ENCODE results near the gene TXNL1.
"Not testable (repeated sequence)": the region's sequence is repeated elsewhere in the genome, so short reads cannot be mapped to it uniquely, and the experiment has no call there.

Gene TXNL1

DNA sequence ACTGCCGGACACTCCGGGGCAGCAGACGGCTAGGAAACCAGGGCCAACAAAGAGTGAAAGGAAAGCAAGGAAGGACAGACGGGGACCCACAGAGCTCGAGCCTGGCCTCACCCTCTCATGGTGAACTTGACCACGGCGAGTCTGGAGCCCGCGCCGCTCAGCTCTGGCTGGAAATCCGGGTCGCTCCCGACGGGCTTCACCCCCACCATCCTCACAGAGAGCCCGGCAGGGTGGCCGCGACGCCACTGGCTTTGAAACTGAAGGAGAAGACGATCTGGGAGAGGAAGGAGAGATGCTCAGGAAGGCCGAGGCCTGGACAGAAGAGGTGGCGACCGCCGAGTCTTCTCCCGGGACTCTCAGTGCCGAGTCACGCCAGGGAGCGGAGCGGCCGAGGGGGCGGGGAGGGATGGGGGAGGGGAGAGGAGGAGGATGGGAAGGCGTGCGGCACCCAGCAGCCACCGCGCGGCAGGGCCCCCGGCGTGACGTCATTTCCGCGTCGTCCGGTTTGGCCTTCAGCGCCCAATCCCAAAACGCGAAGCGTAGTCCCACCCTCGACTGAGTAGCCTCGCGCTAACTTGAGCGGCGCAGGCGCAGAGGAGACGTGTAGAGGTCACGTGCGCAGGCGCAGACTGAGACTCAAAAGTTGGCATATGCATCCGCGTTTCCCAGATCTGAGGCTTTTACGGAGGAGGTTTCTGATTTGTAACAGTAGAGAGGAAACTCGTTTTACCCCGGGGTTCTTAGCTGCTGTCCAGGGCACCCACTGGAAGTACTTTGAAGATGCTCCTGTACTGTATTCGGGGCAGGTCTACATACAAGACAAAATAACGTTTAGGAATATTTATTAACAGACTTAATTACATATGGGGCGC, at the start of gene TXNL1:
TSS of gene TXNL1 (minus strand) at position 361 of the 872 bp plus-strand sequence. CDS start at position 209, 152 bp downstream.
- no peaks in the 10 kb centered on the region for H3K9me3 ChIP-seq
- peak; percentile 98 to 100 for DNase-seq (ENCODE audit: low spot score in 2 of 2)
- H3K4me3 ChIP-seq = peak within 1 kb of the TSS; percentile 94

GRCh38 chr18:56684277-56684676, 45.9 kb upstream of the TXNL1 start:
- Histone ChIP-seq H3K36me3 (replicated peaks) (no peaks in the 10 kb centered on the region; the same call in 1 of the 2 replicates), H3K4me3 (no peak overlapping the region), H3K9me3 (no peaks in the 10 kb centered on the region), H3K27me3 (ENCODE audit: low read depth) (no peaks in the 10 kb centered on the region), H3K4me1 (no peaks in the 10 kb centered on the region)
- in situ Hi-C loops (cut with MboI; ENCODE audit: low sequenced_read_pairs) = no loop called here
- no peak for DNase-seq (ENCODE audit: low spot score in 2 of 2)

More for the DNA sequence above, at the start of gene TXNL1:
- in situ Hi-C loops (cut with MboI; ENCODE audit: low sequenced_read_pairs) = no loop called here
- Histone ChIP-seq H3K4me1 (peaks cover 6% of the 10 kb centered on the region; the same call in 1 of the 2 replicates), H3K27me3 (ENCODE audit: low read depth) (no peaks in the 10 kb centered on the region), H3K36me3 (replicated peaks) (peaks cover 13% of the 10 kb centered on the region)

DNA sequence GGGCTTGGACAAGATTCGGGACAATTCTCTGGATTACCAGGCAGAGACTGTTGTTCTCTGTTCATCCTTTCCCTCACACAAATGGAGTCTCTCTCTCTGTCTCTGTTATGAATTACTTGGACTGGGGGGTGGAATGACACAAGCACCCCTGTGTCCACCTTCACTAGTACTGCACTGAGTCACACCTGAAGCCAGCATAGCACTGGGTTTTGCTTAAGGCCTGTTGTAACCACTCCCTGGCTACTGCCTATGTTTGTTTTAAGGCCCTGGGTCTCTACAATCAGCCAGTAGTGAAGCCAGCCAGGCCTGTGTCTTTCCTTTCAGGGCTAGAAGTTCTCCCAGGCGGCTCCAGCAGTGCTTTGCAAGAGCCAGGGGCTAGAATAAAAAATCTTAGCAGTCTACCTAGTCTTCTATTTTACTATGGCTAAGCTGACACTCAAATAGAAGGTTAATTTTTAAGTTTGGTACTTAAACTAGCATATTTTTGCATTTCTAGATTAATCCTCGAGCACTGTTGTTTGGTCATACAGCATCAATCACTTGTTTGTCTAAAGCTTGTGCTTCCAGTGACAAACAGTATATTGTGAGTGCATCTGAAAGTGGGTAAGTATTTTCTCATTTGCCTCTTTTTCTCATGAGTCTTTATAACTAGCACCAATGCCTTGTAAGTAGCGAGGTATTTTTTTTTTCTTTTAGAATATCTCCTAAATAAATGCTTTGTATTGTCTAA, 40.6 kb upstream of the TXNL1 start:
- H3K36me3 ChIP-seq (replicated peaks) = no peaks in the 10 kb centered on the region; the same call in 1 of the 2 replicates
- in situ Hi-C loops (cut with MboI; ENCODE audit: low sequenced_read_pairs) = no loop called here
- H3K4me3 ChIP-seq = no peak overlapping the region
- H3K27me3 ChIP-seq (ENCODE audit: low read depth) = no peaks in the 10 kb centered on the region
- DNase-seq (ENCODE audit: low spot score in 2 of 2) = peak in 1 of 2 experiments; percentile 12
- H3K4me1 ChIP-seq = no peaks in the 10 kb centered on the region
- H3K9me3 ChIP-seq = no peaks in the 10 kb centered on the region; the same call in 1 of the 2 replicates

- in situ Hi-C loops (cut with MboI; ENCODE audit: low sequenced_read_pairs) = no loop called here
- H3K4me1 ChIP-seq = no peaks in the 10 kb centered on the region
- DNase-seq (ENCODE audit: low spot score in 2 of 2) = no peak
- no peaks in the 10 kb centered on the region for H3K36me3 ChIP-seq (replicated peaks)
- no peak overlapping the region for H3K4me3 ChIP-seq
- no peaks in the 10 kb centered on the region; the same call in 1 of the 2 replicates for H3K9me3 ChIP-seq
- no peaks in the 10 kb centered on the region for H3K27me3 ChIP-seq (ENCODE audit: low read depth)
Measured at GRCh38 chr18:56676639-56677038, 38.2 kb upstream of the TXNL1 start.

DNA sequence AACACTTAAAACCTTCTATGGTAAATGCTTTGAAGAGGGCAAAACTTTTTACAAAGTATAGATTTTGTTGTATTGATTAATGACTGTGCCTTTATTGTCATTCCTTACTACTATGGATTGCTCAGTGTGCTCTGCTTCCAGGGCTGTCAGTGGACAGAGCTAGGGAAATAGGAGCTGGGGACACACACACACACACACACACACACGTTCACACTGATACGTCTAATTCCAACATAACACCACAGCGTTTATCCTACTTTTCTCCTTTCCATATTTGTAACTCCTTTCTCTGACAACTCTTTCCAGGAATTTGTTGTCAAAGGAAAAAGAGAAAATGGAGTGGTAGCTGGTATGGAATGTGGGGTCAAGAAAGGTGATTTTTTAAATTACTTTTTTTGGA, 34.6 kb upstream of the TXNL1 start:
- H3K27me3 ChIP-seq (ENCODE audit: low read depth) = no peaks in the 10 kb centered on the region
- peaks cover 4% of the 10 kb centered on the region for H3K4me1 ChIP-seq
- in situ Hi-C loops (cut with MboI; ENCODE audit: low sequenced_read_pairs) = no loop called here
- no peaks in the 10 kb centered on the region for H3K36me3 ChIP-seq (replicated peaks)
- H3K4me3 ChIP-seq = no peak overlapping the region
- DNase-seq (ENCODE audit: low spot score in 2 of 2) = no peak
- H3K9me3 ChIP-seq = no peaks in the 10 kb centered on the region; the same call in 1 of the 2 replicates

DNA sequence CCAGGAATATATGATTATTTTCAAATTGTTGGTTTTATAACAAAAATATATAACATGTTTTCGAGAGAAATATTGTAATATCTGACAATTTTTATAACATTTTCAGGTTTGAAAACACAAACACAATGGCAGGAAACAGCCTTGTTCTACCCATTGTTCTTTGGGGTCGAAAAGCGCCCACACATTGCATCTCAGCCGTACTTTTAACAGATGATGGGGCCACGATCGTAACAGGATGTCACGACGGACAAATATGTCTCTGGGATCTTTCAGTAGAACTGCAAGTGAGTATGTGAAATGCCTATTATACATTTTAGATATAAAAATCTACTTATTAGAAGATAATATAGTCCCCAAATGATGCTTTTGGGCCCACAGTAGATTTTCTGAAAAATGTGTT, 34.0 kb upstream of the TXNL1 start:
- in situ Hi-C loops (cut with MboI; ENCODE audit: low sequenced_read_pairs) = no loop called here
- H3K36me3 ChIP-seq (replicated peaks) = no peaks in the 10 kb centered on the region
- H3K4me3 ChIP-seq = no peak overlapping the region
- H3K9me3 ChIP-seq = no peaks in the 10 kb centered on the region
- DNase-seq (ENCODE audit: low spot score in 2 of 2) = no peak
- H3K27me3 ChIP-seq (ENCODE audit: low read depth) = no peaks in the 10 kb centered on the region
- H3K4me1 ChIP-seq = peaks cover 4% of the 10 kb centered on the region

DNA sequence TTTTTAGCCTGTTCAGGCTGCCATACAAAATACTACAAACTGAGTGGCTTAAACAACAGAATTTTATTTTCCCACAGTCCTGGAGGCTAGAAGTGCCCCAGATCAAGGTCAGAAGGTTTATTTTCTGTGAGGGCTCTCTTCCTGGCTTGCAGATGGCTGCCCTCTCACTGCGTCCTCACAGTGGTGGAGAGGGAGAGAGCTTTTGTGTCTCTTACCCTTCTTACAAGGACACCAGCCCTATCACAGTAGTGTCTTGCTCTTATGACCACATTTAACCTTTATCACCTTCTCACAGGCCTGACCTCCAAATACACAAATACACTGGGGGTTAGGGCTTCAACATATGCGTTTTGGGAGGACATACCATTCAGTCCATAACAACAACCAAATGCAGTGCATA, 24.5 kb upstream of the TXNL1 start:
- DNase-seq (ENCODE audit: low spot score in 2 of 2) = no peak
- no peaks in the 10 kb centered on the region for H3K36me3 ChIP-seq (replicated peaks)
- no peak overlapping the region for H3K4me3 ChIP-seq
- no peaks in the 10 kb centered on the region for H3K4me1 ChIP-seq
- no peaks in the 10 kb centered on the region for H3K27me3 ChIP-seq (ENCODE audit: low read depth)
- in situ Hi-C loops (cut with MboI; ENCODE audit: low sequenced_read_pairs) = no loop called here
- no peaks in the 10 kb centered on the region for H3K9me3 ChIP-seq

DNA sequence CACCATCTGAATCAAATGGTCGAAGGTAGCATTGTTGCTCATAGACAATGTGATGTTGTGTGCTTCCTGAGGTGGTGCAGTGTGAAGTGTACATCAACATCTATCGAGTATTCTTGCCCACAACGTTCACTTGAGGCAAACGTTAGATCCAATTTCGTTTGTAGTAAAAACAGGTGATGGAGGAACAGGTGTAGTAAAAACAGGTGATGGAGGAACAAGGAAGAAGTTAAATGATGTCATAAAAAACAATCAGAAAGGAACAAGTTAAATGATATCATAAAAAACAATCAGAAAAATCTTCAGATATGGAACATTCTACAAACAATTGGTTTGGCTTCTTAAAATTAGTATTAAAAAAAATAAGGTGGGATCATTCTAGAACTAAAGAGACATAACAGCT, 24.1 kb upstream of the TXNL1 start:
- in situ Hi-C loops (cut with MboI; ENCODE audit: low sequenced_read_pairs) = no loop called here
- Histone ChIP-seq H3K9me3 (no peaks in the 10 kb centered on the region), H3K27me3 (ENCODE audit: low read depth) (no peaks in the 10 kb centered on the region), H3K36me3 (replicated peaks) (no peaks in the 10 kb centered on the region), H3K4me3 (no peak overlapping the region), H3K4me1 (no peaks in the 10 kb centered on the region)
- no peak for DNase-seq (ENCODE audit: low spot score in 2 of 2)

DNA sequence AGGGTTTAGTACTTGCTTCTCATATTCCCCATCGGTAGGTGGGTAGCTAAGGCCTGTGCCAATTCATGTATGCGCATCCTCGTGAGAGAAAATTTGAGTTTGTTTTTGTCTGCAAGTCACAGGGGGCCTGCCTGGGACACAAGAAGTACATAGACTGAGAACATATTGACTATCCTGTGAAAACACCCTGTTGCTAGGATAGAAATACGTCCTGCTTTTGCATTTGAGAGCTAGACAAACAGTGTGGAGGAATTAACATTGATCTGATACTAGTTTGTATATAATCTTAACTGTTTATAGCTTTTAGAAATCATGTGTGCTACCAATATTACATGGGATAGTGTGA, 23.6 kb upstream of the TXNL1 start:
- in situ Hi-C loops (cut with MboI; ENCODE audit: low sequenced_read_pairs) = no loop called here
- H3K36me3 ChIP-seq (replicated peaks) = no peaks in the 10 kb centered on the region
- no peak overlapping the region for H3K4me3 ChIP-seq
- no peaks in the 10 kb centered on the region for H3K4me1 ChIP-seq
- no peak for DNase-seq (ENCODE audit: low spot score in 2 of 2)
- H3K27me3 ChIP-seq (ENCODE audit: low read depth) = no peaks in the 10 kb centered on the region
- no peaks in the 10 kb centered on the region for H3K9me3 ChIP-seq

GRCh38 chr18:56661360-56662062, 23.1 kb upstream of the TXNL1 start:
- Histone ChIP-seq H3K27me3 (ENCODE audit: low read depth) (no peaks in the 10 kb centered on the region), H3K9me3 (no peaks in the 10 kb centered on the region), H3K4me1 (no peaks in the 10 kb centered on the region), H3K36me3 (replicated peaks) (no peaks in the 10 kb centered on the region), H3K4me3 (no peak overlapping the region)
- in situ Hi-C loops (cut with MboI; ENCODE audit: low sequenced_read_pairs) = no loop called here
- no peak for DNase-seq (ENCODE audit: low spot score in 2 of 2)

GRCh38 chr18:56660655-56661054, 22.3 kb upstream of the TXNL1 start:
- H3K4me3 ChIP-seq = no peak overlapping the region
- in situ Hi-C loops (cut with MboI; ENCODE audit: low sequenced_read_pairs) = no loop called here

DNA sequence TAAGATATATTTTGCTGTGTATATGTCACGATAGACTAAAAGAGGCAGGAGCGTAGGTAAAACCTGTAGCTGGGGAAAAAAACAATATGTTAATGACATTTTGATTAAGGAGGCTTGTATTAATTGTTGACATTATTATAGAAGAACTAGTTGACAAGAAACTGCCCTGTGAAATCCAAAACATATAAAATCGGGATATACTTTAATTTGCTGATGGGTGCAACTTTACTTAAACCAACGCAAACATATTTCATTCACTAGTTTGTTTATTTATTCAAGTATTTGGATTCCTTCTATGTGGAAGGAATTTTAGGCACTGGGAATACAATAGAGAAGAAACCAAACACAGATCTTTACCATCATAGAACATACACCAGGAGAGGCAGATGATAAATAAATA, 20.7 kb upstream of the TXNL1 start:
- H3K4me1 ChIP-seq = no peaks in the 10 kb centered on the region
- in situ Hi-C loops (cut with MboI; ENCODE audit: low sequenced_read_pairs) = no loop called here
- no peak for DNase-seq (ENCODE audit: low spot score in 2 of 2)

More at GRCh38 chr18:56660655-56661054, 22.3 kb upstream of the TXNL1 start:
- no peaks in the 10 kb centered on the region for H3K36me3 ChIP-seq (replicated peaks)
- no peaks in the 10 kb centered on the region for H3K9me3 ChIP-seq
- H3K4me1 ChIP-seq = no peaks in the 10 kb centered on the region
- H3K27me3 ChIP-seq (ENCODE audit: low read depth) = no peaks in the 10 kb centered on the region
- no peak for DNase-seq (ENCODE audit: low spot score in 2 of 2)

GRCh38 chr18:56658261-56658660, 19.9 kb upstream of the TXNL1 start:
- H3K4me1 ChIP-seq = no peaks in the 10 kb centered on the region
- no peaks in the 10 kb centered on the region for H3K27me3 ChIP-seq (ENCODE audit: low read depth)
- in situ Hi-C loops (cut with MboI; ENCODE audit: low sequenced_read_pairs) = no loop called here
- no peaks in the 10 kb centered on the region for H3K9me3 ChIP-seq
- H3K36me3 ChIP-seq (replicated peaks) = no peaks in the 10 kb centered on the region
- no peak overlapping the region for H3K4me3 ChIP-seq
- DNase-seq (ENCODE audit: low spot score in 2 of 2) = no peak

More for the DNA sequence above, 20.7 kb upstream of the TXNL1 start:
- Histone ChIP-seq H3K9me3 (no peaks in the 10 kb centered on the region), H3K36me3 (replicated peaks) (no peaks in the 10 kb centered on the region), H3K4me3 (no peak overlapping the region), H3K27me3 (ENCODE audit: low read depth) (no peaks in the 10 kb centered on the region)

DNA sequence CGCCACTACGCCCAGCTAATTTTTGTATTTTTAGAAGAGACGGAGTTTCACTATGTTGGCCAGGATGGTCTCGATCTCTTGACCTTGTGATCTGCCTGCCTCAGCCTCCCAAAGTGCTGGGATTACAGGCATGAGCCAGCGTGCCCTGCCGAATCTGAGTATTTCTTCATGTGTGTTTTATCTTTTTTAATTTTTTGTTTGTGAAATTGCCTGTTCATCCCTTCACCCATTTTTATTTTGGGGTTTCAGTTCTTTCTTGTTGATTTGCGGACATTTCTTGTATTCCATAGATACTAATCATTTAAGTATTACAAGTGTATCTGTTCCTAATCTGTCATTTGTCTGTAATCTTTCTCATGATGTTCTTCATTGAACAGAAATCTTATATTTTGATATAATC, 15.9 kb upstream of the TXNL1 start:
- H3K4me3 ChIP-seq; H3K36me3 ChIP-seq (replicated peaks); H3K4me1 ChIP-seq; in situ Hi-C loops (cut with MboI; ENCODE audit: low sequenced_read_pairs); DNase-seq (ENCODE audit: low spot score in 2 of 2); H3K9me3 ChIP-seq; H3K27me3 ChIP-seq (ENCODE audit: low read depth): not testable (repeated sequence)
